Measurements from ENCODE around the gene KIAA1671.

- TF ChIP-seq CTCF (IDR thresholded peaks at IDR 0.05) (no peak), POLR2AphosphoS5 (IDR thresholded peaks at IDR 0.05) (no peak)
Measured at GRCh38 chr22:25134451-25134850, 181.9 kb downstream of the KIAA1671 start.

Data from breast epithelium (tissue), 3 donors.